ENCODE results near the gene SLC5A11. TPM values are rescaled to one million over a fixed set of nuclear protein-coding genes. Genes with fewer than 3 reads are reported as not detected.

The SLC5A11 gene
- total RNA-seq, 3 donors from 2014 or later (not counting 1 experiment from before 2014, with no cell fraction given): 0.20 to 0.40 TPM; not detected in 1

GRCh38 chr16:24946155-24946554 lies 100.4 kb downstream of the SLC5A11 start:
- H3K9me3 Mint-ChIP-seq: no peaks in the 10 kb centered on the region
- no peaks in the 10 kb centered on the region for H3K27me3 Mint-ChIP-seq (ENCODE audit: low read depth in 2 of 2)
- no peak overlapping the region for H3K4me3 Mint-ChIP-seq
- no peaks in the 10 kb centered on the region for H3K4me1 ChIP-seq (ENCODE audit: control insufficient read depth, insufficient read depth, low read length)
- no peak for ATAC-seq
- intact Hi-C loops (cut with micrococcal nuclease): no loop called here
- DNase-seq: no peak
- no peak overlapping the region for H3K27ac Mint-ChIP-seq
- TF ChIP-seq, protein P1, sequence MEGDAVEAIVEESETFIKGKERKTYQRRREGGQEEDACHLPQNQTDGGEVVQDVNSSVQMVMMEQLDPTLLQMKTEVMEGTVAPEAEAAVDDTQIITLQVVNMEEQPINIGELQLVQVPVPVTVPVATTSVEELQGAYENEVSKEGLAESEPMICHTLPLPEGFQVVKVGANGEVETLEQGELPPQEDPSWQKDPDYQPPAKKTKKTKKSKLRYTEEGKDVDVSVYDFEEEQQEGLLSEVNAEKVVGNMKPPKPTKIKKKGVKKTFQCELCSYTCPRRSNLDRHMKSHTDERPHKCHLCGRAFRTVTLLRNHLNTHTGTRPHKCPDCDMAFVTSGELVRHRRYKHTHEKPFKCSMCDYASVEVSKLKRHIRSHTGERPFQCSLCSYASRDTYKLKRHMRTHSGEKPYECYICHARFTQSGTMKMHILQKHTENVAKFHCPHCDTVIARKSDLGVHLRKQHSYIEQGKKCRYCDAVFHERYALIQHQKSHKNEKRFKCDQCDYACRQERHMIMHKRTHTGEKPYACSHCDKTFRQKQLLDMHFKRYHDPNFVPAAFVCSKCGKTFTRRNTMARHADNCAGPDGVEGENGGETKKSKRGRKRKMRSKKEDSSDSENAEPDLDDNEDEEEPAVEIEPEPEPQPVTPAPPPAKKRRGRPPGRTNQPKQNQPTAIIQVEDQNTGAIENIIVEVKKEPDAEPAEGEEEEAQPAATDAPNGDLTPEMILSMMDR (IDR thresholded peaks at IDR 0.05): no peak
- no peaks in the 10 kb centered on the region for H3K4me1 Mint-ChIP-seq
- H3K36me3 Mint-ChIP-seq: peaks cover 9% of the 10 kb centered on the region
- 97% methylated on average over 5 of the region's 6 CpGs for whole genome bisulfite sequencing (ENCODE audit: insufficient coverage)
- no peak overlapping the region for H3K27ac ChIP-seq (ENCODE audit: low read length)
- H3K4me3 ChIP-seq (ENCODE audit: low read length): no peak overlapping the region
- peaks cover 61% of the 10 kb centered on the region for H3K36me3 ChIP-seq (ENCODE audit: control insufficient read depth, insufficient read depth, low read length)
- H3K9me3 ChIP-seq (ENCODE audit: control insufficient read depth, insufficient read depth, low read length): no peaks in the 10 kb centered on the region
- no peaks in the 10 kb centered on the region for H3K27me3 ChIP-seq (ENCODE audit: control insufficient read depth, insufficient read depth, low read length)

DNA sequence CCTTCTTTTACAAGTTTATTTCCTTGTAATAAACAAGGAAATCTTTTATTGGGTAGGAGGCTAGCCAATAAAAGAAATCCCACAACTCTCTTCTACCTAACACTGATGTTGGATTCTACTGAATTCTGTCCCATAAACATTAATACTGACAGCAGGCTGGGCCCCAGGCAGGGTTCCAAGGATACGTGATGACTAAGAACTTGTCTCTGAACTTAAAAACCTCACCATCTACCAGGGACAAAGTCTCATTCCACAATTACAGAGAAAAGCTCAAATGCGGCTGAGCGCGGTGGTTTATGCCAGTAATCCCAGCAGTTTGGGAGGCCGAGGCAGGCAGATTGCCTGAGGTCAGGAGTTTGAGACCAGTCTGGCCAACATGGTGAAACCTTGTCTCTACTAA lies 104.5 kb downstream of the SLC5A11 start:
- H3K9me3 ChIP-seq (ENCODE audit: control insufficient read depth, insufficient read depth, low read length): no peaks in the 10 kb centered on the region
- Mint-ChIP-seq H3K9me3 (no peaks in the 10 kb centered on the region), H3K4me3 (no peak overlapping the region), H3K4me1 (peaks cover 0 to 2% of the 10 kb centered on the region in 2 donors), H3K27me3 (ENCODE audit: low read depth in 2 of 2) (no peaks in the 10 kb centered on the region), H3K27ac (no peak overlapping the region), H3K36me3 (peaks cover 23% of the 10 kb centered on the region)
- H3K27me3 ChIP-seq (ENCODE audit: control insufficient read depth, insufficient read depth, low read length): no peaks in the 10 kb centered on the region
- H3K4me3 ChIP-seq (ENCODE audit: low read length): no peak overlapping the region
- ATAC-seq: no peak
- peaks cover 89% of the 10 kb centered on the region for H3K36me3 ChIP-seq (ENCODE audit: control insufficient read depth, insufficient read depth, low read length)
- TF ChIP-seq, protein P1 (IDR thresholded peaks at IDR 0.05): no peak
- intact Hi-C loops (cut with micrococcal nuclease): no loop called here
- H3K27ac ChIP-seq (ENCODE audit: low read length): no peak overlapping the region
- H3K4me1 ChIP-seq (ENCODE audit: control insufficient read depth, insufficient read depth, low read length): no peaks in the 10 kb centered on the region
- 99% methylated on average over 5 of the region's 5 CpGs for WGBS (ENCODE audit: insufficient coverage)
- no peak for DNase-seq

DNA sequence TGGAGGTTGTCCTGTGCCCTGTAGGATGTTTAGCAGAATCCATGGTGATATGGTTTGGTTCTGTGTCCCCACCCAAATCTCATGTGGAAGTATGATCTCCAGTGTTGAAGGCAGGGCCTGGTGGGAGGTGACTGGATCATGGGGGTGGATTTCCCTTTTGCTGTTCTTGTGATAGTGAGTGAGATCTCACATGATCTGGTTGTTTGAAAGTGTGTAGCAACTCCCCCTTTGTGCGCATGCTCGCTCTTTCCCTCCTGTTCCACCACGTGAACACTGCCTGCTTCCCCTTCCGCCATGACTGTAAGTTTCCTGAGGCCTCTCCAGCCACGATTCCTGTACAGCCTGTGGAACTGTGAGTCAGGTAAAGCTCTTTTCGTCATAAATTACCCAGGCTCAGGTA lies 107.5 kb downstream of the SLC5A11 start:
- no peaks in the 10 kb centered on the region for H3K9me3 ChIP-seq (ENCODE audit: control insufficient read depth, insufficient read depth, low read length)
- no peak overlapping the region for H3K4me3 ChIP-seq (ENCODE audit: low read length)
- WGBS (ENCODE audit: insufficient coverage): 89% methylated on average over 6 of the region's 6 CpGs
- no peaks in the 10 kb centered on the region for H3K9me3 Mint-ChIP-seq
- no peak overlapping the region for H3K27ac ChIP-seq (ENCODE audit: low read length)
- no peaks in the 10 kb centered on the region for H3K27me3 ChIP-seq (ENCODE audit: control insufficient read depth, insufficient read depth, low read length)
- no peak for DNase-seq
- no peaks in the 10 kb centered on the region for H3K27me3 Mint-ChIP-seq (ENCODE audit: low read depth in 2 of 2)
- TF ChIP-seq, protein P1 (IDR thresholded peaks at IDR 0.05): no peak
- peaks cover 26% of the 10 kb centered on the region for H3K36me3 Mint-ChIP-seq
- no peaks in the 10 kb centered on the region for H3K4me1 ChIP-seq (ENCODE audit: control insufficient read depth, insufficient read depth, low read length)
- no peak overlapping the region for H3K4me3 Mint-ChIP-seq
- ATAC-seq: no peak
- peaks cover 89% of the 10 kb centered on the region for H3K36me3 ChIP-seq (ENCODE audit: control insufficient read depth, insufficient read depth, low read length)
- intact Hi-C loops (cut with micrococcal nuclease): no loop called here
- peaks cover 0 to 12% of the 10 kb centered on the region in 2 donors for H3K4me1 Mint-ChIP-seq
- no peak overlapping the region for H3K27ac Mint-ChIP-seq

GRCh38 chr16:24953721-24954120 lies 108.0 kb downstream of the SLC5A11 start:
- Mint-ChIP-seq H3K36me3 (peaks cover 29% of the 10 kb centered on the region), H3K4me3 (no peak overlapping the region), H3K27me3 (ENCODE audit: low read depth in 2 of 2) (no peaks in the 10 kb centered on the region), H3K4me1 (peaks cover 0 to 12% of the 10 kb centered on the region in 2 donors), H3K27ac (no peak overlapping the region), H3K9me3 (no peaks in the 10 kb centered on the region)
- Histone ChIP-seq H3K4me1 (ENCODE audit: control insufficient read depth, insufficient read depth, low read length) (no peaks in the 10 kb centered on the region), H3K9me3 (ENCODE audit: control insufficient read depth, insufficient read depth, low read length) (no peaks in the 10 kb centered on the region), H3K27me3 (ENCODE audit: control insufficient read depth, insufficient read depth, low read length) (no peaks in the 10 kb centered on the region), H3K36me3 (ENCODE audit: control insufficient read depth, insufficient read depth, low read length) (peaks cover 89% of the 10 kb centered on the region), H3K4me3 (ENCODE audit: low read length) (no peak overlapping the region), H3K27ac (ENCODE audit: low read length) (no peak overlapping the region)
- DNase-seq (no peak), ATAC-seq (no peak)
- TF ChIP-seq, protein P1 (IDR thresholded peaks at IDR 0.05): no peak
- intact Hi-C loops (cut with micrococcal nuclease): no loop called here
- WGBS (ENCODE audit: insufficient coverage): 95% methylated on average over 5 of the region's 5 CpGs

All from natural killer cell (primary cell).